PC-9 (cell line): ENCODE measurements around the gene ADAM19. TPM values are rescaled to one million over a fixed set of nuclear protein-coding genes. Genes with fewer than 3 reads are reported as not detected.

Experiments
- BruUV-seq: library from RNA; stranded (reverse); fragments of 400-500 nt; replicated peaks from 2 replicates; lab custom pipeline; 2021; lab: Mats Ljungman, UMichigan
- CTCF ChIA-PET: fragments of 300-600 bp; sonication (Branson Sonifier 250); formaldehyde crosslinking; loops from one replicate; lab custom pipeline; 2022; ENCODE audit warnings: antibody characterized with exemption; lab: Charles Lee
- POLR2A ChIA-PET: fragments of 300-600 bp; sonication (Branson Sonifier 250); formaldehyde crosslinking; loops from one replicate; lab custom pipeline; 2022; ENCODE audit warnings: antibody characterized with exemption; ENCODE audit not compliant: unreplicated experiment; lab: Charles Lee
- DNase-seq, 2 experiments: peaks; one replicate each; pipeline versions ENCODE4 v3.0.0 to v3.0.0-alpha.2; 2015 to 2022; ENCODE audit warnings: mixed read lengths in 1 of 2
- H2AFZ ChIP-seq: fragments of 200-600 bp; sonication (generic); 2 replicates; pipeline ENCODE4 v1.8.1; 2017; ENCODE audit warnings: antibody characterized with exemption
- H3F3A ChIP-seq: fragments of 200-600 bp; sonication (generic); 2 replicates; pipeline ENCODE4 v1.8.1; 2017; ENCODE audit warnings: antibody characterized with exemption, mild to moderate bottlenecking, low read depth; ENCODE audit not compliant: insufficient read depth
- H3K27ac ChIP-seq: fragments of 200-600 bp; sonication (generic); 2 replicates; pipeline ENCODE4 v1.6.1; 2016; ENCODE audit warnings: mixed run types
- H3K27me3 ChIP-seq: fragments of 200-600 bp; sonication (generic); 2 replicates; pipeline ENCODE4 v1.6.1; 2016; ENCODE audit warnings: low read depth, mixed run types; ENCODE audit not compliant: insufficient read depth
- H3K36me3 ChIP-seq: fragments of 200-600 bp; sonication (generic); 2 replicates; pipeline ENCODE4 v1.6.1; 2016; ENCODE audit warnings: low read depth, mixed run types
- H3K4me1 ChIP-seq: fragments of 200-600 bp; sonication (generic); replicated peaks from 2 replicates; pipeline ENCODE4 v1.6.1; 2016; ENCODE audit warnings: mixed run types; ENCODE audit not compliant: insufficient read depth
- H3K4me2 ChIP-seq: fragments of 200-600 bp; sonication (generic); 2 replicates; pipeline ENCODE4 v1.6.1; 2017; ENCODE audit warnings: mixed run types
- H3K4me3 ChIP-seq: fragments of 200-600 bp; sonication (generic); 2 replicates; pipeline ENCODE4 v1.6.1; 2016; ENCODE audit warnings: mixed run types
- H3K79me2 ChIP-seq: fragments of 200-600 bp; sonication (generic); 2 replicates; pipeline ENCODE4 v1.6.1; 2017; ENCODE audit warnings: low read depth, mixed run types
- H3K9me2 ChIP-seq: fragments of 200-600 bp; sonication (generic); 2 replicates; pipeline ENCODE4 v1.8.1; 2017; ENCODE audit warnings: mild to moderate bottlenecking; ENCODE audit not compliant: insufficient read depth
- H3K9me3 ChIP-seq: fragments of 200-600 bp; sonication (generic); 2 replicates; pipeline ENCODE4 v1.8.1; 2016; ENCODE audit warnings: low read depth; ENCODE audit not compliant: insufficient read depth
- H4K20me1 ChIP-seq: fragments of 200-600 bp; sonication (generic); 2 replicates; pipeline ENCODE4 v1.8.1; 2017; ENCODE audit not compliant: insufficient read depth
- EZH2 ChIP-seq: fragments of 200-600 bp; sonication (generic); IDR thresholded peaks from 2 replicates; pipeline ENCODE4 v1.8.0; 2017; ENCODE audit warnings: antibody characterized with exemption, low read depth
- intact Hi-C: fragments of 100-400 bp; cut with micrococcal nuclease; formaldehyde crosslinking; loops from one replicate; pipeline ENCODE4 v1.10.0; 2022; ENCODE audit not compliant: unreplicated experiment
- total RNA-seq: library from RNA; stranded (reverse); gene quantifications from 2 replicates; pipeline ENCODE4 v1.2.3, GENCODE V29; 2021
- TF ChIP-seq, protein P1 (sequence below): fragments of 200-600 bp; sonication (generic); conservative IDR thresholded peaks from 2 replicates; pipeline ENCODE4 v1.6.1; 2017; ENCODE audit warnings: mixed run types, antibody characterized with exemption, mild to moderate bottlenecking, moderate library complexity

The ADAM19 gene
- total RNA-seq, 1 experiment from 2014 or later: 7.6 TPM

DNA sequence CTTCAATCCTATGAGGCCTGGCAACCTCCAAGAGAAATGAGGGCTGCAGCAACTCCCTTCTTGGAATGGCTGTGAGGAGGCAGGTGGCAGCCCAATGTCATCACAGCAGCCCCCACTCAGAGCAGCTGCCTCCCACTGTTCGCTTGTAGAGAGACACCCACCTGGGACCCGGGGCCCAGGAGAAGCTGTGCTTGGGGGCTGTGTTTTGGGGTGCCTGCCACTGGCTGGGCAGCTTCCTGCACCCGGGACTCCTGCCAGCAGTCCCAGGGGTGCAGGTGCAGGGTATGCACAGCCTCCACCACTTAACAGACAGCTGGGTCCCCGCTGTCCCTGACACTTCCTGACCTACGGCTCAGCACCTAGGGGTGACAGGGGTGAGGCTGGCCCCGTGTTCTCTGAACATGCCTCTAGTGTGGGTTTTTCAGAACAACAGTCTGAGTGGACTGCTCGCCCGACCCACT, 89.3 kb downstream of the ADAM19 start:
- no TSS peak for BruUV-seq
- no peak overlapping the region for H3K4me3 ChIP-seq
- CTCF ChIA-PET: no interaction called here
- no peaks in the 10 kb centered on the region for H3K4me1 ChIP-seq
- peaks cover 8% of the 10 kb centered on the region; the same call in 1 of the 2 replicates for H3K36me3 ChIP-seq
- no peak overlapping the region for H2AFZ ChIP-seq
- DNase-seq: peak in 1 of 2 experiments; percentile 11
- H3K27me3 ChIP-seq: no peaks in the 10 kb centered on the region
- intact Hi-C loops: no loop called here
- H3K4me2 ChIP-seq: no peak overlapping the region
- H3F3A ChIP-seq: no peaks in the 10 kb centered on the region
- no peaks in the 10 kb centered on the region for H3K9me2 ChIP-seq
- H3K27ac ChIP-seq: no peak overlapping the region
- no peaks in the 10 kb centered on the region for H4K20me1 ChIP-seq
- no peaks in the 10 kb centered on the region for H3K9me3 ChIP-seq
- POLR2A ChIA-PET: interaction anchor here (0.6 kb wide), 1 partner anchor 245 kb away, joined by 3 read pairs; the partner anchor contains the start of gene THG1L
- TF ChIP-seq EZH2: no peak
- TF ChIP-seq, protein P1, sequence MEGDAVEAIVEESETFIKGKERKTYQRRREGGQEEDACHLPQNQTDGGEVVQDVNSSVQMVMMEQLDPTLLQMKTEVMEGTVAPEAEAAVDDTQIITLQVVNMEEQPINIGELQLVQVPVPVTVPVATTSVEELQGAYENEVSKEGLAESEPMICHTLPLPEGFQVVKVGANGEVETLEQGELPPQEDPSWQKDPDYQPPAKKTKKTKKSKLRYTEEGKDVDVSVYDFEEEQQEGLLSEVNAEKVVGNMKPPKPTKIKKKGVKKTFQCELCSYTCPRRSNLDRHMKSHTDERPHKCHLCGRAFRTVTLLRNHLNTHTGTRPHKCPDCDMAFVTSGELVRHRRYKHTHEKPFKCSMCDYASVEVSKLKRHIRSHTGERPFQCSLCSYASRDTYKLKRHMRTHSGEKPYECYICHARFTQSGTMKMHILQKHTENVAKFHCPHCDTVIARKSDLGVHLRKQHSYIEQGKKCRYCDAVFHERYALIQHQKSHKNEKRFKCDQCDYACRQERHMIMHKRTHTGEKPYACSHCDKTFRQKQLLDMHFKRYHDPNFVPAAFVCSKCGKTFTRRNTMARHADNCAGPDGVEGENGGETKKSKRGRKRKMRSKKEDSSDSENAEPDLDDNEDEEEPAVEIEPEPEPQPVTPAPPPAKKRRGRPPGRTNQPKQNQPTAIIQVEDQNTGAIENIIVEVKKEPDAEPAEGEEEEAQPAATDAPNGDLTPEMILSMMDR: no peak
- H3K79me2 ChIP-seq: no peaks in the 10 kb centered on the region

DNA sequence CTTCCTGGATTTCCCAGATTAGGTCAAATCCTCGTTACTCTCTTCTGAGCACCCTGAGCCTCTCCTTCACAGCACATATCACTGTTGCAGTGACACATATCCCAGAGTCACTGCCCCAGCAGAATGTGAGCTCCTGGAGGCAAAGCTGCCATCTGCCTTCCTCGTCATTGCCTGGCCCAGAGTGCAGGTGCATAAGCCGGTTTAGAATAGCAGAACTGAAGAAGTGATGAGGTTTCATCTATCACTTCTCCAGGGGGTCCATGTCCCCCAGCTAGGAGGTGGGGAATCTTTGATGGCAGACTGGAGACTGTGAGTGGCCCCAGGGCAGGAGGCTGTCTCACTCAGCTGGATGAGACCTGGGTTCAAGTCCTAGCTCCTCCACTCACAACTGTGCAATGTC, 89.8 kb downstream of the ADAM19 start:
- TF ChIP-seq EZH2: no peak
- TF ChIP-seq, protein P1: no peak
- Histone ChIP-seq H3K4me2 (no peak overlapping the region), H3K4me1 (no peaks in the 10 kb centered on the region), H3K79me2 (no peaks in the 10 kb centered on the region), H3K9me3 (no peaks in the 10 kb centered on the region), H3K27ac (no peak overlapping the region), H3K4me3 (no peak overlapping the region), H3F3A (no peaks in the 10 kb centered on the region), H3K27me3 (no peaks in the 10 kb centered on the region), H3K9me2 (no peaks in the 10 kb centered on the region), H2AFZ (no peak overlapping the region), H3K36me3 (peaks cover 8% of the 10 kb centered on the region; the same call in 1 of the 2 replicates), H4K20me1 (no peaks in the 10 kb centered on the region)
- DNase-seq: no peak
- intact Hi-C loops: no loop called here
- no TSS peak for BruUV-seq
- ChIA-PET POLR2A (interaction anchor here (0.6 kb wide), 2 partner anchors 245 to 246 kb away, joined by 3 read pairs; partner anchors contain the start of gene THG1L), CTCF (no interaction called here)

DNA sequence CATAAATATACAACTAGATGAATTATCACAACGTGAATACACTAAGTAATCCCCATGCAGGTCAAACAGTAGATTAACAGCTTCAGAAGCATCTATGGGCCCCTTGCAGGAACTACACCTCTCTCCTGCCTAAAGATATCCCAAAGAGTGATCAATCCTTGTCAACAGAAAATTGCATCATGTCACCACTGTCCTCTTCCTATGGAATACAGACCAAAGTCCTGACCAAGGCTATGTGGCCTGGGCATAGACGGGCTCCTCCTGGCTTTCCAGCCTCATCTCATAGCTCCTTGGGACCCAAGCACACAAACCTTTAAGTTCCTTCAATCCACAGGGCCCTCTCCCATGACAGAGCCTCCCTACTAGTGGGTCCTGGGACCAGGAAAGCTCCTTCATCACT, 90.2 kb downstream of the ADAM19 start:
- peaks cover 8% of the 10 kb centered on the region; the same call in 1 of the 2 replicates for H3K36me3 ChIP-seq
- H3K79me2 ChIP-seq: no peaks in the 10 kb centered on the region
- no peaks in the 10 kb centered on the region for H3K9me2 ChIP-seq
- no peaks in the 10 kb centered on the region for H3K9me3 ChIP-seq
- no peak overlapping the region for H2AFZ ChIP-seq
- no peak overlapping the region for H3K4me3 ChIP-seq
- ChIA-PET POLR2A (interaction anchor here (0.6 kb wide), 1 partner anchor 246 kb away, joined by 3 read pairs; no protein-coding TSS in a partner anchor), CTCF (no interaction called here)
- intact Hi-C loops: no loop called here
- no peak overlapping the region for H3K4me2 ChIP-seq
- DNase-seq: no peak
- no peaks in the 10 kb centered on the region for H4K20me1 ChIP-seq
- 0 out of 2 replicates have a peak, but pooled peaks cover 2% of the 10 kb centered on the region for H3K4me1 ChIP-seq
- no peak overlapping the region for H3K27ac ChIP-seq
- no TSS peak for BruUV-seq
- TF ChIP-seq, protein P1: no peak
- TF ChIP-seq EZH2: no peak
- no peaks in the 10 kb centered on the region for H3K27me3 ChIP-seq
- no peaks in the 10 kb centered on the region for H3F3A ChIP-seq
